ENCODE results near the gene FAM124A.

DNA sequence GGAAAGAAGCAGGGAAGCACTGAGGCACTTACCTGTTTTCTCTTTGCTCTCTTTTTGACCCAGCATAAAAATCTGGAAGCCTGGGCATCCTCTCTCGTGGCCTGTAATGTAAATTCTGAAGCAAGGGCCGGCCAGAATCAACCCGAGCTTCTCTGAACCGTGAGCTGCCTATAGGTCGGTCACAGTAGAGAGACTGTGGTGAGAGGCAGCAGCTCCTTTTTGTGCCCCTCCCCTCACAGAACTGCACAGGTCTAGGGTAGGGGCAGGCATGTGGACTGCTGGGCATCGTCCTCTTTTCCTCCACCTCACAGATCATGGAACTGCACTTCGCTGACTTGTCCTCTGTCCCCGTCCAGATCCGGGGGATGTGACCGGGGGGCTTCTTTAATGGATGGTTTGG, 12.5 kb downstream of the FAM124A start:
- TF ChIP-seq CTCF (conservative IDR thresholded peaks at IDR 0.05 in 1 of 2, IDR thresholded peaks at IDR 0.05 in 1 of 2; ENCODE audit: extremely low read depth in 1 of 2, insufficient read depth in 1 of 2, low read depth in 1 of 2, low read length in 2 of 2) (no peak), EZH2 (IDR thresholded peaks at IDR 0.05; ENCODE audit: borderline replicate concordance, low read length) (no peak)
